Prostate gland (tissue), 2 donors: ENCODE data around the gene MRPL27. TPM values are rescaled to one million over a fixed set of nuclear protein-coding genes. Genes with fewer than 3 reads are reported as not detected.
"Not testable (repeated sequence)": the region's sequence is repeated elsewhere in the genome, so short reads cannot be mapped to it uniquely, and the experiment has no call there.

Source experiments
- DNase-seq: peaks from one replicate; pipeline ENCODE4 v3.0.0-alpha.2; 2019; ENCODE audit warnings: low spot score
- H3K27ac ChIP-seq, 2 donors: fragments of 200-600 bp; sonication (generic); 2 replicates each; pipeline ENCODE4 v1.5.1; 2017 to 2019
- H3K27me3 ChIP-seq: fragments of 200-600 bp; sonication (generic); replicated peaks from 2 replicates; pipeline ENCODE4 v1.5.1; 2019; ENCODE audit not compliant: insufficient read depth
- H3K36me3 ChIP-seq, 2 donors: fragments of 200-600 bp; sonication (generic); 1 replicate in 1 of 2; 2 replicates in 1 of 2; pipeline versions ENCODE4 v1.5.1 to v1.8.1; 2017 to 2019
- H3K4me1 ChIP-seq: fragments of 200-600 bp; sonication (generic); replicated peaks from 2 replicates; pipeline ENCODE4 v1.5.1; 2019
- H3K4me3 ChIP-seq, 2 donors: fragments of 200-600 bp; sonication (generic); 2 replicates each; pipeline ENCODE4 v1.5.1; 2017 to 2019
- H3K9me3 ChIP-seq: fragments of 200-600 bp; sonication (generic); 2 replicates; pipeline ENCODE4 v1.5.1; 2017
- POLR2A ChIP-seq: fragments of 450-650 bp; IDR thresholded peaks from one replicate; pipeline ENCODE4 v1.6.1; 2016; ENCODE audit warnings: antibody characterized with exemption, mild to moderate bottlenecking
- POLR2AphosphoS5 ChIP-seq: sonication (generic); formaldehyde crosslinking; IDR thresholded peaks from one replicate; pipeline ENCODE4 v1.6.1; 2017; ENCODE audit warnings: antibody characterized with exemption
- WGBS: methylation state at CpG from one replicate; pipeline ENCODE4 v1.1.5; 2018; 5-methylcytosine and 5-hydroxymethylcytosine counted together
- intact Hi-C: fragments of 100-400 bp; cut with DNase I; formaldehyde crosslinking; loops from one replicate; pipeline ENCODE4 v1.14.2; 2022
- total RNA-seq, 2 donors: library from RNA; depleted of rRNA; stranded (reverse); fragments of >200 nt; gene quantifications; one replicate each; pipeline ENCODE4 v1.1.0, GENCODE V29; 2016
- TF ChIP-seq, protein P1 (sequence below), 4 experiments: fragments of 200-600 bp in 2 of 4; fragments of 450-650 bp in 2 of 4; sonication (generic) in 2 of 4; IDR thresholded peaks; 1 replicate in 3 of 4; 2 replicates in 1 of 4; pipeline ENCODE4 v1.5.1; 2016 to 2019; ENCODE audit warnings: antibody characterized with exemption in 4 of 4, mild to moderate bottlenecking in 2 of 4, moderate library complexity in 2 of 4

MRPL27 gene
- total RNA-seq: 10 to 100 TPM; 63.3 to 69.6 TPM

DNA sequence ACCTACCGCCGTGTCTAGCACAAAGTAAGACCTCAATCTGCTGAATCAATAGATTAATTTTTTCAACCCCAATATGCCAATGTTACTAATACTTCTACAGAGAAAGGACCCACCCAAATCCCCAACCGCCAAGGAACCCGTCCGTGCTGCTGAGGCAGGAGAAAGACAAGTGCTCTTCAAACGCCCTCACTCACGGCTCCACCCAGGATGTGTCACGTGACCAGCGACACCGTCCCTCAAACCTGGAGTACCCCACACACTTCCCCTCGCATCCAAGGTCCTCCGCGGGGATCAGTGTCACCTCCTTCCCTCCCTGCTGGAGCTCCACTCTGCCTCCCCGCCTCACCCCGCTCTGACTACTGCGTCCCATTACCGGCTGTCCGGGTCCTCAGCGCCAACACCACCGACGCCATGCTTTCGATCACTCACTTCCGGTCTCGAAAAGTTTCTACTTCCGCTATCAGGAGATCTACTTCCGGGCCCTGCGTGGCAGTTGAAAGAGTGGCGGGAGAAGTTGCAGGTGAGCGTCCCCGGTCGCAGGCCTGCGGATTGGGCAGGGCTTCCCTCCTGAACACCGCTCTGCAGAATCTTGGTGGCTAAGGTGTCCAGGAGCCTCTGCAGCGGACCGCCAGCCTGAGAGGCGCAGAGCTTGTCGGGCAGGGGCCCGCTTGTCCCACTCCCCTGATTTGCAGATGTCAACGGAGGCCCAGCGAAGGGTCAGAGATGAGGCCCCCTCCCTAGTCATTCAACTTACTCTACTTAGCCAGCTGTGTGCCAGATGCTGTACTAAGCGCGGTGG is at the start of gene MRPL27, which contains the start of gene EME1:
TSS of gene MRPL27 (minus strand) at position 427 of the 799 bp plus-strand sequence. CDS start at position 413, 14 bp downstream.
TSS of gene EME1 (plus strand) at position 472 of the 799 bp plus-strand sequence. CDS start 1,980 bp downstream, outside the sequence.
- Histone ChIP-seq H3K4me3 (peak within 1 kb of the TSS; percentile 71 to 85), H3K27ac (peak within 1 kb of the TSS; percentile 93 to 96), H3K27me3 (no peaks in the 10 kb centered on the region), H3K36me3 (peaks cover 14% of the 10 kb centered on the region in 2 donors), H3K4me1 (no peaks in the 10 kb centered on the region), H3K9me3 (no peaks in the 10 kb centered on the region)
- WGBS: under 1% methylated on average over 42 of the region's 42 CpGs
- DNase-seq: peak; percentile 80
- peak; percentile 14 for TF ChIP-seq POLR2A
- TF ChIP-seq, protein P1, sequence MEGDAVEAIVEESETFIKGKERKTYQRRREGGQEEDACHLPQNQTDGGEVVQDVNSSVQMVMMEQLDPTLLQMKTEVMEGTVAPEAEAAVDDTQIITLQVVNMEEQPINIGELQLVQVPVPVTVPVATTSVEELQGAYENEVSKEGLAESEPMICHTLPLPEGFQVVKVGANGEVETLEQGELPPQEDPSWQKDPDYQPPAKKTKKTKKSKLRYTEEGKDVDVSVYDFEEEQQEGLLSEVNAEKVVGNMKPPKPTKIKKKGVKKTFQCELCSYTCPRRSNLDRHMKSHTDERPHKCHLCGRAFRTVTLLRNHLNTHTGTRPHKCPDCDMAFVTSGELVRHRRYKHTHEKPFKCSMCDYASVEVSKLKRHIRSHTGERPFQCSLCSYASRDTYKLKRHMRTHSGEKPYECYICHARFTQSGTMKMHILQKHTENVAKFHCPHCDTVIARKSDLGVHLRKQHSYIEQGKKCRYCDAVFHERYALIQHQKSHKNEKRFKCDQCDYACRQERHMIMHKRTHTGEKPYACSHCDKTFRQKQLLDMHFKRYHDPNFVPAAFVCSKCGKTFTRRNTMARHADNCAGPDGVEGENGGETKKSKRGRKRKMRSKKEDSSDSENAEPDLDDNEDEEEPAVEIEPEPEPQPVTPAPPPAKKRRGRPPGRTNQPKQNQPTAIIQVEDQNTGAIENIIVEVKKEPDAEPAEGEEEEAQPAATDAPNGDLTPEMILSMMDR (IDR thresholded peaks at IDR 0.05): no peak
- TF ChIP-seq POLR2AphosphoS5: peak; percentile 97
- intact Hi-C loops: no loop called here

GRCh38 chr17:50422738-50423137 is 49.8 kb upstream of the MRPL27 start:
- 93% methylated on average over 2 of the region's 2 CpGs for WGBS
- Histone ChIP-seq H3K4me1 (peaks cover 4% of the 10 kb centered on the region), H3K4me3 (no peak overlapping the region), H3K27ac (no peak overlapping the region), H3K27me3 (no peaks in the 10 kb centered on the region), H3K9me3 (no peaks in the 10 kb centered on the region), H3K36me3 (no peaks in the 10 kb centered on the region)
- intact Hi-C loops: no loop called here
- DNase-seq: no peak
- TF ChIP-seq POLR2A (no peak), POLR2AphosphoS5 (no peak)
- TF ChIP-seq, protein P1 (IDR thresholded peaks at IDR 0.05): no peak

DNA sequence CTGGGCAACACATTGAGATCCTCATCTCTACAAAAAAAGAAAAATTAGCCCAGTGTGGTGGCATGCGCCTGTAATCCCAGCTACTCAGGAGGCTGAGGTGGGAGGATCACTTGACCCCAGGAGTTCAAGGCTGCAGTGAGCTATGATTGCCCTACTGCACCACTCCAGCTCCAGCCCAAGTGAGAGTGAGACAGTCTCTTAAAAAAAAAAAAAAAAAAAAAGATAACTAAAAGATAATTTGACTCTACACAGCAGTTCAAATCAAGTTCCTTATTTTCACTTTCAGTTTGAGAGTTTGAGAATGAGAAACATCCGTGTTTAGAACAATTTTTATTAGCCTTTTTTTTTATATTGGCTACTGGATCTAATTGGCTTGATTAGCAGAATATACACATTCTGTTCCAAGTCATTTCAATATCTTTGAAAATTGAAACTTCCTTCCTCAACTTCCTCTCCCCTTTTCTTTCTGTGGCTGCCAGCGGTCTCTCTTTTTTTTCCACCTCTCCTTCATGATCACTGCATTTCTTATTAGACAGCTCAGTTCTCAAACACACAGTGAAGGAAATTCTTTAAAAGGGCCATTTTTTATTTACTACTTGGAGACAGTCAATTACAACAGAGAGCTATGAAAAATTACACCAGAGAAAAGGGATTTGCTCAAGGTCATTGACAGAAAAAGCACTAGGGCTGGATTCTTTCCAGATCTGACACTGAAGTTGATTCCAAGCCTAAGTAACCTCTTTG is 48.5 kb upstream of the MRPL27 start:
- no peaks in the 10 kb centered on the region for H3K9me3 ChIP-seq
- no peaks in the 10 kb centered on the region for H3K4me1 ChIP-seq
- H3K27ac ChIP-seq: peak overlapping the region; percentile 47 to 70
- 35% methylated on average over 3 of the region's 3 CpGs for WGBS
- no peak for DNase-seq
- no peak for TF ChIP-seq POLR2A
- TF ChIP-seq POLR2AphosphoS5: no peak
- TF ChIP-seq, protein P1 (IDR thresholded peaks at IDR 0.05): no peak
- H3K36me3 ChIP-seq: no peaks in the 10 kb centered on the region
- no peaks in the 10 kb centered on the region for H3K27me3 ChIP-seq
- H3K4me3 ChIP-seq: peak overlapping the region in 1 of 2 donors; percentile 15
- intact Hi-C loops: no loop called here

GRCh38 chr17:50420419-50421112 is 47.6 kb upstream of the MRPL27 start:
- 91% methylated on average over 6 of the region's 6 CpGs for WGBS
- TF ChIP-seq, protein P1 (IDR thresholded peaks at IDR 0.05): no peak
- no peak for TF ChIP-seq POLR2AphosphoS5
- TF ChIP-seq POLR2A: no peak
- DNase-seq: no peak
- peak overlapping the region; percentile 47 to 70 for H3K27ac ChIP-seq
- no peaks in the 10 kb centered on the region for H3K36me3 ChIP-seq
- intact Hi-C loops: no loop called here
- no peaks in the 10 kb centered on the region for H3K27me3 ChIP-seq
- no peaks in the 10 kb centered on the region for H3K9me3 ChIP-seq
- no peaks in the 10 kb centered on the region for H3K4me1 ChIP-seq
- no peak overlapping the region for H3K4me3 ChIP-seq

DNA sequence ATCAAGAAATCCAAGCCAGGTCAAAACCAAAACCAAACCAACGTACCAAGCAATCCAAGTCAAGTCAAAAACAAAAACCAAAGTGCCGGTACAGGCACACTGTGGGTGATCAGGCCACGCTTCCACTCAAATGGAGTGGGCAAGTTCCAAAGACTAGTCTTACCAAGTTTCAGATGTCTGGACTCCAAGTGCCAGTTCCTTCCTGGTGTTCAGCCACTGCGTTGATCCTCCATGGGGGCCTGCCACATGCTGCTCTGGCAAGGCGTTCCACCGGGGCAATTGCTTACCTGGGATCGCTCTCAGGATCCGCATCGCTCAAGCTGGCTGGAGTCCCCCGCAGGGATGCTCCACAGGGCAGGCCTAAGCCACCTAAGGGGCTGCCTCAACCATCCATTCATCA is 46.6 kb upstream of the MRPL27 start:
- H3K27ac ChIP-seq, H3K9me3 ChIP-seq, H3K4me1 ChIP-seq, H3K27me3 ChIP-seq, H3K4me3 ChIP-seq, intact Hi-C loops, H3K36me3 ChIP-seq, DNase-seq: not testable (repeated sequence)
- 98% methylated on average over 10 of the region's 10 CpGs for WGBS
